HepG2 (cell line): Measurements from ENCODE around the gene IGDCC3. TPM values are rescaled to one million over a fixed set of nuclear protein-coding genes. Genes with fewer than 3 reads are reported as not detected.

Source experiments
- ATAC-seq: fragments of 200-7000 bp; cut with Tn5 transposase; 3 replicates; pipeline ENCODE4 v1.9.1; 2020; ENCODE audit warnings: mild to moderate bottlenecking, moderate library complexity
- BruUV-seq: library from RNA; stranded (reverse); fragments of 400-500 nt; replicated peaks from 2 replicates; lab custom pipeline; 2021; lab: Mats Ljungman, UMichigan
- CTCF ChIA-PET: fragments of 300-600 bp; formaldehyde crosslinking; extraction: SDS; loops from one replicate; lab custom pipeline; 2021; ENCODE audit warnings: low total read pairs, inconsistent platforms, low intra/inter-chr PET ratio; lab: Yijun Ruan, JAX
- POLR2A ChIA-PET: fragments of 350-600 bp; sonication (Branson Sonifier 250); formaldehyde crosslinking; loops from one replicate; lab custom pipeline; 2020; ENCODE audit warnings: antibody characterized with exemption, inconsistent platforms; lab: Yijun Ruan, JAX
- DNase-seq: peaks from one replicate; pipeline ENCODE4 v3.0.0-alpha.2; 2015; ENCODE audit warnings: low spot score
- FAIRE-seq: peaks from 3 replicates; lab custom pipeline; 2011; peaks lifted over from hg19 to GRCh38; lab: Jason Lieb, UNC
- H2AFZ ChIP-seq: one replicate; pipeline ENCODE4 v1.6.1; 2011; ENCODE audit warnings: low read length, inconsistent platforms
- H3K27ac ChIP-seq: fragments of 300-600 bp; 3 replicates; pipeline ENCODE4 v1.8.0; 2011; ENCODE audit warnings: mixed run types, mild to moderate bottlenecking, mixed read lengths, low read length, inconsistent platforms; ENCODE audit not compliant: insufficient read depth; ENCODE audit errors: extremely low read length
- H3K27me3 ChIP-seq, 2 experiments: fragments of 200-600 bp in 1 of 2; 2 replicates in 1 of 2; 3 replicates in 1 of 2; pipeline versions ENCODE4 v1.6.0 to v1.8.0; 2011; ENCODE audit warnings: low read length in 2 of 2, mild to moderate bottlenecking in 2 of 2, moderate library complexity in 2 of 2, inconsistent platforms in 1 of 2; ENCODE audit not compliant: insufficient read depth in 2 of 2, control insufficient read depth in 1 of 2
- H3K36me3 ChIP-seq, 2 experiments: fragments of 200-600 bp in 1 of 2; replicated peaks in 1 of 2; 2 replicates in 1 of 2; 3 replicates in 1 of 2; pipeline versions ENCODE4 v1.5.1 to v1.8.0; 2011; ENCODE audit warnings: low read length in 2 of 2, inconsistent platforms in 1 of 2; ENCODE audit not compliant: insufficient read depth in 2 of 2, control insufficient read depth in 1 of 2
- H3K4me1 ChIP-seq: 2 replicates; pipeline ENCODE4 v1.5.1; 2012; ENCODE audit warnings: low read length, inconsistent platforms; ENCODE audit not compliant: insufficient read depth
- H3K4me2 ChIP-seq: 2 replicates; pipeline ENCODE4 v1.6.0; 2011; ENCODE audit warnings: low read depth, low read length, inconsistent platforms
- H3K4me3 ChIP-seq, 3 experiments: fragments of 200-600 bp in 1 of 3; sonication (generic), shearing (Covaris generic) in 1 of 3; replicated peaks in 1 of 3; 2 replicates each; pipeline ENCODE4 v1.5.1; 2011 to 2016; ENCODE audit warnings: low read length in 3 of 3, inconsistent platforms in 2 of 3, low read depth in 2 of 3, mild to moderate bottlenecking in 2 of 3, control low read depth in 1 of 3, mixed read lengths in 1 of 3; ENCODE audit not compliant: insufficient read depth in 1 of 3
- H3K79me2 ChIP-seq: one replicate; pipeline ENCODE4 v1.6.1; 2011; ENCODE audit warnings: low read length, inconsistent platforms; ENCODE audit not compliant: insufficient read depth
- H3K9ac ChIP-seq: 2 replicates; pipeline ENCODE4 v1.6.0; 2011; ENCODE audit warnings: mild to moderate bottlenecking, low read depth, low read length, inconsistent platforms; ENCODE audit not compliant: insufficient read depth
- H3K9me3 ChIP-seq: 2 replicates; pipeline ENCODE4 v1.5.1; 2012; ENCODE audit warnings: mild to moderate bottlenecking, low read length
- H4K20me1 ChIP-seq: 2 replicates; pipeline ENCODE4 v1.6.0; 2011; ENCODE audit warnings: inconsistent platforms, mild to moderate bottlenecking, low read length, moderate library complexity; ENCODE audit not compliant: insufficient read depth
- DRAP1 ChIP-seq: IDR thresholded peaks from 2 replicates; pipeline ENCODE4 v1.6.1; 2016; ENCODE audit warnings: missing genetic modification reagents, missing compliant biosample characterization
- DZIP1 ChIP-seq: sonication (generic); formaldehyde crosslinking; IDR thresholded peaks from 2 replicates; pipeline ENCODE4 v1.5.0; 2020; ENCODE audit warnings: mild to moderate bottlenecking, missing genetic modification reagents
- MIER2 ChIP-seq: IDR thresholded peaks from 2 replicates; pipeline ENCODE4 v1.6.1; 2016; ENCODE audit warnings: missing biosample characterization, missing genetic modification reagents
- MLX ChIP-seq: IDR thresholded peaks from 2 replicates; pipeline ENCODE4 v1.6.1; 2016
- MNT ChIP-seq: fragments of 450-650 bp; IDR thresholded peaks from 2 replicates; pipeline ENCODE4 v1.6.1; 2016
- NCOA1 ChIP-seq: sonication (generic); formaldehyde crosslinking; IDR thresholded peaks from 2 replicates; pipeline ENCODE4 v1.9.0; 2021; ENCODE audit warnings: missing genetic modification reagents
- NFKB2 ChIP-seq: sonication (generic); formaldehyde crosslinking; IDR thresholded peaks from 2 replicates; pipeline ENCODE4 v1.4.0; 2020; ENCODE audit warnings: missing genetic modification reagents, borderline replicate concordance
- NONO ChIP-seq, 2 experiments: fragments of 450-650 bp in 1 of 2; sonication (generic) in 1 of 2; formaldehyde crosslinking in 1 of 2; IDR thresholded peaks in 1 of 2; conservative IDR thresholded peaks in 1 of 2; 2 replicates each; pipeline versions ENCODE4 v1.6.1 to v1.8.0; 2017 to 2022; ENCODE audit warnings: mild to moderate bottlenecking in 1 of 2, missing genetic modification reagents in 1 of 2, moderate library complexity in 1 of 2
- UBTF ChIP-seq: sonication (generic); formaldehyde crosslinking; IDR thresholded peaks from 2 replicates; pipeline ENCODE4 v1.4.0; 2020; ENCODE audit warnings: mild to moderate bottlenecking, missing genetic modification reagents
- ZBTB38 ChIP-seq: sonication (generic); formaldehyde crosslinking; IDR thresholded peaks from 2 replicates; pipeline ENCODE4 v1.5.1; 2020; ENCODE audit warnings: mild to moderate bottlenecking, missing genetic modification reagents
- ZHX1 ChIP-seq: sonication (generic); formaldehyde crosslinking; IDR thresholded peaks from 2 replicates; pipeline ENCODE4 v1.8.1; 2022; ENCODE audit warnings: low read depth, mild to moderate bottlenecking, missing genetic modification reagents
- ZSCAN21 ChIP-seq: sonication (generic); formaldehyde crosslinking; IDR thresholded peaks from 2 replicates; pipeline ENCODE4 v1.8.0; 2022; ENCODE audit warnings: mild to moderate bottlenecking, missing genetic modification reagents, moderate library complexity, borderline replicate concordance
- WGBS: methylation state at CpG from one replicate; pipeline ENCODE4 v1.1.6; 2017; ENCODE audit warnings: low lambda C conversion rate; 5-methylcytosine and 5-hydroxymethylcytosine counted together
- in situ Hi-C: cut with HindIII; loops from 2 replicates; pipeline ENCODE4 v1.10.0; 2017; ENCODE audit warnings: low pct_unique_long_range_greater_than_20kb; ENCODE audit not compliant: extremely low pct_ligation_motif_present
- intact Hi-C: fragments of 100-400 bp; cut with micrococcal nuclease; formaldehyde crosslinking; loops from one replicate; pipeline ENCODE4 v1.10.0; 2022; ENCODE audit not compliant: unreplicated experiment
- polyA plus RNA-seq, 8 experiments: library from polyadenylated mRNA; depleted of rRNA in 3 of 8; stranded (reverse) in 7 of 8; unstranded in 1 of 8; fragments of >200 nt; fragmentation: Illumina TruSeq in 4 of 8; extraction: Trizol in 4 of 8; gene quantifications; 2 replicates each; pipeline versions ENCODE4 v1.2.1 to v1.2.3, GENCODE V29; 2011 to 2016; ENCODE audit warnings: low read depth in 4 of 8, missing spikeins in 1 of 8, mixed read lengths in 1 of 8; ENCODE audit not compliant: insufficient read depth in 1 of 8
- total RNA-seq, 5 experiments: library from RNA; depleted of rRNA; stranded (reverse); fragments of >200 nt; fragmentation: Illumina TruSeq; extraction: Trizol; gene quantifications; 2 replicates each; pipeline ENCODE4 v1.2.3, GENCODE V29; 2016; ENCODE audit warnings: low read depth in 1 of 5

The IGDCC3 gene
- total and polyA plus RNA-seq, 2 of the 13 experiments (the other 11 are each of a cell fraction or from before 2014, with no cell fraction given) = 30.1 to 51.8 TPM

- Histone ChIP-seq H3K4me3 (0 out of 6 replicates have a peak overlapping the region, but pooled peaks of 1 of the 3 experiments have one; percentile 10), H3K9me3 (no peaks in the 10 kb centered on the region), H3K4me2 (peak overlapping the region; percentile 24; the same call in 1 of the 2 replicates), H3K36me3 (peaks cover 12 to 25% of the 10 kb centered on the region in 2 experiments; a peak in 4 of 5 replicates), H4K20me1 (no peaks in the 10 kb centered on the region), H3K79me2 (no peaks in the 10 kb centered on the region), H3K27me3 (no peaks in the 10 kb centered on the region; a peak in 1 of 5 replicates), H3K27ac (no peak overlapping the region), H3K9ac (no peak overlapping the region), H2AFZ (no peak overlapping the region), H3K4me1 (peaks cover 24% of the 10 kb centered on the region)
- DNase-seq (no peak), ATAC-seq (peak; percentile 46), FAIRE-seq (no peak)
- WGBS = 49% methylated on average over 7 of the region's 12 CpGs
- in situ Hi-C loops (no loop called here), intact Hi-C loops (no loop called here)
- ChIA-PET CTCF (no interaction called here), POLR2A (interaction anchor here (0.8 to 1.9 kb wide), 3 partner anchors 21 to 51 kb away, joined by 3 to 8 read pairs (median 4); partner anchors contain the start of genes IGDCC3 and RNU5B-1)
- no TSS peak for BruUV-seq
- TF ChIP-seq NONO (IDR thresholded peaks at IDR 0.05) (no peak), NONO (CRISPR knock-in tag; conservative IDR thresholded peaks at IDR 0.05) (0 out of 2 replicates have a peak, but pooled peaks have one; percentile 24), MLX (CRISPR knock-in tag) (no peak), ZSCAN21 (CRISPR knock-in tag) (no peak), ZHX1 (no peak), DZIP1 (CRISPR knock-in tag) (no peak), DRAP1 (CRISPR knock-in tag) (no peak), ZBTB38 (peak; percentile 17; the same call in 1 of the 2 replicates), MNT (no peak), NCOA1 (CRISPR knock-in tag) (no peak), UBTF (CRISPR knock-in tag) (peak; percentile 41; the same call in 1 of the 2 replicates), MIER2 (no peak), NFKB2 (no peak)
Observed at GRCh38 chr15:65326117-65326526, 51.7 kb downstream of the IGDCC3 start.
